H1 (cell line): ENCODE results near the gene TSPAN15. TPM values are rescaled to one million over a fixed set of nuclear protein-coding genes. Genes with fewer than 3 reads are reported as not detected.

Experiments
- BCL11A ChIP-seq, 2 experiments: IDR thresholded peaks; one replicate each; pipeline ENCODE4 v1.6.1; 2011; ENCODE audit warnings: low read depth in 2 of 2, low read length in 2 of 2, mild to moderate bottlenecking in 2 of 2
- CTBP2 ChIP-seq: IDR thresholded peaks from 2 replicates; pipeline ENCODE4 v1.7.0; 2011; ENCODE audit warnings: borderline replicate concordance, mild to moderate bottlenecking, moderate library complexity, mixed read lengths, low read length; ENCODE audit not compliant: insufficient read depth, insufficient read length
- EGR1 ChIP-seq: IDR thresholded peaks from 2 replicates; pipeline ENCODE4 v1.6.1; 2011; ENCODE audit warnings: low read depth, low read length, borderline replicate concordance
- HDAC6 ChIP-seq: IDR thresholded peaks from one replicate; pipeline ENCODE4 v1.7.1; 2012; ENCODE audit warnings: low read depth, mild to moderate bottlenecking, inconsistent platforms, low read length, moderate library complexity
- JUND ChIP-seq: IDR thresholded peaks from 2 replicates; pipeline ENCODE4 v1.6.1; 2011; ENCODE audit warnings: mild to moderate bottlenecking, improper control_type of control experiment, low read length
- MAFK ChIP-seq: IDR thresholded peaks from 2 replicates; pipeline ENCODE4 v1.6.1; 2012; ENCODE audit warnings: low read depth, mild to moderate bottlenecking, improper control_type of control experiment, low read length
- SRF ChIP-seq: IDR thresholded peaks from 2 replicates; pipeline ENCODE4 v1.6.1; 2011; ENCODE audit warnings: mild to moderate bottlenecking, low read depth, low read length, moderate library complexity
- TCF12 ChIP-seq: IDR thresholded peaks from 2 replicates; pipeline ENCODE4 v1.6.1; 2011; ENCODE audit warnings: low read depth, mild to moderate bottlenecking, low read length
- ZNF274 ChIP-seq: IDR thresholded peaks from 2 replicates; pipeline ENCODE4 v1.7.0; 2012; ENCODE audit warnings: low read length, borderline replicate concordance; ENCODE audit errors: extremely low read depth
- polyA plus RNA-seq, 7 experiments: library from polyadenylated mRNA; depleted of rRNA in 3 of 7; stranded (reverse) in 5 of 7; unstranded in 2 of 7; fragments of >200 nt in 5 of 7; fragments of 200-250 nt in 2 of 7; gene quantifications; 1 replicate in 5 of 7; 2 replicates in 1 of 7; 4 replicates in 1 of 7; pipeline versions ENCODE4 v1.2.1 to v1.2.3, GENCODE V29; 2011 to 2013; ENCODE audit warnings: missing spikeins in 2 of 7, mixed read lengths in 2 of 7
- total RNA-seq: library from RNA; stranded (reverse); fragmentation: NEBNext Ultra II Directional; extraction: Animal tissue kit (Norgen Biotek cat#: 25700); gene quantifications from 2 replicates; pipeline ENCODE4 v1.2.1, GENCODE V29; 2021
- TF ChIP-seq, protein P1 (sequence below): fragments of 300-600 bp; sonication (generic); IDR thresholded peaks from 2 replicates; pipeline ENCODE4 v1.7.1; 2012; ENCODE audit warnings: low read length, moderate library complexity, mild to moderate bottlenecking, inconsistent platforms; ENCODE audit not compliant: insufficient replicate concordance

Gene TSPAN15
- total and polyA plus RNA-seq, 2 of the 8 experiments (the other 6 are each of a cell fraction or from before 2014, with no cell fraction given) = 9.7 to 20.0 TPM

DNA sequence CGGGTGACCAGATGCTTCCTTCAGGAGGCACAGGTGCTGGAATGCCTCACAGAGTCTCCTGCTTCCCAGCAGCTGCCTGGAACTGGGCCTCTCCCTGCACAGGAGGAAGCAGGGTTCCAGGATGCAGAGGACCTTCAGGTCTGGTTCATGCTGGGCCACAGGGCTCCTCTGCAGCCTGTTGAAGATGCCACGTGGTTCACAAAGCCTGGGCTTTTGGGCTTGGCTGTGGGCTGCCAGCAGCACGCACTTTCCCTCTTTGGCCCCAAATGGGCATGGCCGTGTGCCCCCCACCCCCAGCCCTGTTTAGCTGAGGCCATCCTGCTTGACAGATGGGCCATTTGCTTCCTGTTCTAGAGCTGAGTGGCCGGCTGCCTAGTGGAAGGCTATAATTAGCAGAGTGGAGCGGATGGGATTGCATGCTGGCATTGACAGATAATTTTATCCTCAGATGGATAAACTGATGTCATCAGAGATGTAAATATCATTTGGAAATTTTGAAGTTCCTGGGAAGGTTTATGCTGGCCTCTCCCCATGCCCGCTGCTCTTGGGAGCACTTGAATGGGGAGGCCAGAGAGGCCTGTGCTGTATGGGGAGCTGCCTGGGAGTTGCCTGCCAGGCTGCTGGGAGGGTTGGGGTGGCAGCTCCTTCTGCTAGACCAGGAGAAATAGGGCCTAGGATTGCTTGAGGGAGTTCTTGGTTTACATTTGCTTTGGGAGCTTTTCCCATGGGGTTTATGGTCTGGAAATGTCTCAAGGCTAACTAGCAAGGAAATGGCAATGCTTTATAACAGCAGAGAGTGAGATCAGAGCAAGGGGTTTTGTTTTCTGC is 28.2 kb downstream of the TSPAN15 start (continued):
- TF ChIP-seq, protein P1, sequence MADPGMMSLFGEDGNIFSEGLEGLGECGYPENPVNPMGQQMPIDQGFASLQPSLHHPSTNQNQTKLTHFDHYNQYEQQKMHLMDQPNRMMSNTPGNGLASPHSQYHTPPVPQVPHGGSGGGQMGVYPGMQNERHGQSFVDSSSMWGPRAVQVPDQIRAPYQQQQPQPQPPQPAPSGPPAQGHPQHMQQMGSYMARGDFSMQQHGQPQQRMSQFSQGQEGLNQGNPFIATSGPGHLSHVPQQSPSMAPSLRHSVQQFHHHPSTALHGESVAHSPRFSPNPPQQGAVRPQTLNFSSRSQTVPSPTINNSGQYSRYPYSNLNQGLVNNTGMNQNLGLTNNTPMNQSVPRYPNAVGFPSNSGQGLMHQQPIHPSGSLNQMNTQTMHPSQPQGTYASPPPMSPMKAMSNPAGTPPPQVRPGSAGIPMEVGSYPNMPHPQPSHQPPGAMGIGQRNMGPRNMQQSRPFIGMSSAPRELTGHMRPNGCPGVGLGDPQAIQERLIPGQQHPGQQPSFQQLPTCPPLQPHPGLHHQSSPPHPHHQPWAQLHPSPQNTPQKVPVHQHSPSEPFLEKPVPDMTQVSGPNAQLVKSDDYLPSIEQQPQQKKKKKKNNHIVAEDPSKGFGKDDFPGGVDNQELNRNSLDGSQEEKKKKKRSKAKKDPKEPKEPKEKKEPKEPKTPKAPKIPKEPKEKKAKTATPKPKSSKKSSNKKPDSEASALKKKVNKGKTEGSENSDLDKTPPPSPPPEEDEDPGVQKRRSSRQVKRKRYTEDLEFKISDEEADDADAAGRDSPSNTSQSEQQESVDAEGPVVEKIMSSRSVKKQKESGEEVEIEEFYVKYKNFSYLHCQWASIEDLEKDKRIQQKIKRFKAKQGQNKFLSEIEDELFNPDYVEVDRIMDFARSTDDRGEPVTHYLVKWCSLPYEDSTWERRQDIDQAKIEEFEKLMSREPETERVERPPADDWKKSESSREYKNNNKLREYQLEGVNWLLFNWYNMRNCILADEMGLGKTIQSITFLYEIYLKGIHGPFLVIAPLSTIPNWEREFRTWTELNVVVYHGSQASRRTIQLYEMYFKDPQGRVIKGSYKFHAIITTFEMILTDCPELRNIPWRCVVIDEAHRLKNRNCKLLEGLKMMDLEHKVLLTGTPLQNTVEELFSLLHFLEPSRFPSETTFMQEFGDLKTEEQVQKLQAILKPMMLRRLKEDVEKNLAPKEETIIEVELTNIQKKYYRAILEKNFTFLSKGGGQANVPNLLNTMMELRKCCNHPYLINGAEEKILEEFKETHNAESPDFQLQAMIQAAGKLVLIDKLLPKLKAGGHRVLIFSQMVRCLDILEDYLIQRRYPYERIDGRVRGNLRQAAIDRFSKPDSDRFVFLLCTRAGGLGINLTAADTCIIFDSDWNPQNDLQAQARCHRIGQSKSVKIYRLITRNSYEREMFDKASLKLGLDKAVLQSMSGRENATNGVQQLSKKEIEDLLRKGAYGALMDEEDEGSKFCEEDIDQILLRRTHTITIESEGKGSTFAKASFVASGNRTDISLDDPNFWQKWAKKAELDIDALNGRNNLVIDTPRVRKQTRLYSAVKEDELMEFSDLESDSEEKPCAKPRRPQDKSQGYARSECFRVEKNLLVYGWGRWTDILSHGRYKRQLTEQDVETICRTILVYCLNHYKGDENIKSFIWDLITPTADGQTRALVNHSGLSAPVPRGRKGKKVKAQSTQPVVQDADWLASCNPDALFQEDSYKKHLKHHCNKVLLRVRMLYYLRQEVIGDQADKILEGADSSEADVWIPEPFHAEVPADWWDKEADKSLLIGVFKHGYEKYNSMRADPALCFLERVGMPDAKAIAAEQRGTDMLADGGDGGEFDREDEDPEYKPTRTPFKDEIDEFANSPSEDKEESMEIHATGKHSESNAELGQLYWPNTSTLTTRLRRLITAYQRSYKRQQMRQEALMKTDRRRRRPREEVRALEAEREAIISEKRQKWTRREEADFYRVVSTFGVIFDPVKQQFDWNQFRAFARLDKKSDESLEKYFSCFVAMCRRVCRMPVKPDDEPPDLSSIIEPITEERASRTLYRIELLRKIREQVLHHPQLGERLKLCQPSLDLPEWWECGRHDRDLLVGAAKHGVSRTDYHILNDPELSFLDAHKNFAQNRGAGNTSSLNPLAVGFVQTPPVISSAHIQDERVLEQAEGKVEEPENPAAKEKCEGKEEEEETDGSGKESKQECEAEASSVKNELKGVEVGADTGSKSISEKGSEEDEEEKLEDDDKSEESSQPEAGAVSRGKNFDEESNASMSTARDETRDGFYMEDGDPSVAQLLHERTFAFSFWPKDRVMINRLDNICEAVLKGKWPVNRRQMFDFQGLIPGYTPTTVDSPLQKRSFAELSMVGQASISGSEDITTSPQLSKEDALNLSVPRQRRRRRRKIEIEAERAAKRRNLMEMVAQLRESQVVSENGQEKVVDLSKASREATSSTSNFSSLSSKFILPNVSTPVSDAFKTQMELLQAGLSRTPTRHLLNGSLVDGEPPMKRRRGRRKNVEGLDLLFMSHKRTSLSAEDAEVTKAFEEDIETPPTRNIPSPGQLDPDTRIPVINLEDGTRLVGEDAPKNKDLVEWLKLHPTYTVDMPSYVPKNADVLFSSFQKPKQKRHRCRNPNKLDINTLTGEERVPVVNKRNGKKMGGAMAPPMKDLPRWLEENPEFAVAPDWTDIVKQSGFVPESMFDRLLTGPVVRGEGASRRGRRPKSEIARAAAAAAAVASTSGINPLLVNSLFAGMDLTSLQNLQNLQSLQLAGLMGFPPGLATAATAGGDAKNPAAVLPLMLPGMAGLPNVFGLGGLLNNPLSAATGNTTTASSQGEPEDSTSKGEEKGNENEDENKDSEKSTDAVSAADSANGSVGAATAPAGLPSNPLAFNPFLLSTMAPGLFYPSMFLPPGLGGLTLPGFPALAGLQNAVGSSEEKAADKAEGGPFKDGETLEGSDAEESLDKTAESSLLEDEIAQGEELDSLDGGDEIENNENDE = no peak
- TF ChIP-seq HDAC6 (no peak), EGR1 (no peak), TCF12 (no peak), SRF (no peak), ZNF274 (no peak), BCL11A (IDR thresholded peaks at IDR 0.05; ENCODE audit: low read depth in 2 of 2, low read length in 2 of 2) (no peak), CTBP2 (no peak), MAFK (no peak), JUND (no peak)
